DOHH2 (cell line): ENCODE data around the gene CARS2.

Experiments
- CTCF ChIP-seq: fragments of 200-600 bp; sonication (generic); IDR thresholded peaks from one replicate; pipeline ENCODE4 v1.5.1; 2014; ENCODE audit warnings: antibody characterized with exemption, mild to moderate bottlenecking, low read depth, low read length; ENCODE audit not compliant: poor library complexity, severe bottlenecking
- EZH2phosphoT487 ChIP-seq: fragments of 200-600 bp; sonication (generic); IDR thresholded peaks from 2 replicates; pipeline ENCODE4 v1.6.1; 2017; ENCODE audit warnings: borderline replicate concordance, mild to moderate bottlenecking, antibody characterized with exemption, low read length, moderate library complexity, mixed read lengths

- TF ChIP-seq CTCF = no peak
- no peak for TF ChIP-seq EZH2phosphoT487
These were observed 87.1 kb downstream of the CARS2 start for GRCh38 chr13:110618780-110619179.
